ENCODE measurements around the gene GNA12.

DNA sequence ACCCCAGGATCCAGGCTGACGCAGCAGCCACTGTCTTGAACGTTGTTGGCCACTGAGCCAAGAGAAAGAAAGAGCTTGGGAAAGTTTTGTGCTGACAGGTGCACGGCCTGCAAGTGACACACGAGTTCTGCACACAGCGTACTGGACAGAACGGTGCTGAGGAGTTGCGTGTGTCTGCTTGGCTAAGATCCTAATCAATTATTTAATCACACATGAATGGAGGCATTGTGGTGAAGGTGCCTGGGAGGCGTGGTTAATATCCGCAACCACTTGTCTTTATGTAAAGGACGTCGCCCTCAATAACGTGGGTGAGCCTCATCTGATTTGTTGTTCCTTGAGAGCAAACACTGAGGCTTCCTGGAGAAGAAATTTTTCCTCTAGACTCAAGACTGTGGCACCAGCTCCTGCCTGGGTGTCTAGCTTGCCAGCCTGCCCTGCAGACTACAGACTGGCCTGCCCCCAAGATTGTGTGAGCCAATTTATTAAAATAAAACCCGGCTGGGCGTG lies 16.6 kb upstream of the GNA12 start:
- TF ChIP-seq, protein P1, sequence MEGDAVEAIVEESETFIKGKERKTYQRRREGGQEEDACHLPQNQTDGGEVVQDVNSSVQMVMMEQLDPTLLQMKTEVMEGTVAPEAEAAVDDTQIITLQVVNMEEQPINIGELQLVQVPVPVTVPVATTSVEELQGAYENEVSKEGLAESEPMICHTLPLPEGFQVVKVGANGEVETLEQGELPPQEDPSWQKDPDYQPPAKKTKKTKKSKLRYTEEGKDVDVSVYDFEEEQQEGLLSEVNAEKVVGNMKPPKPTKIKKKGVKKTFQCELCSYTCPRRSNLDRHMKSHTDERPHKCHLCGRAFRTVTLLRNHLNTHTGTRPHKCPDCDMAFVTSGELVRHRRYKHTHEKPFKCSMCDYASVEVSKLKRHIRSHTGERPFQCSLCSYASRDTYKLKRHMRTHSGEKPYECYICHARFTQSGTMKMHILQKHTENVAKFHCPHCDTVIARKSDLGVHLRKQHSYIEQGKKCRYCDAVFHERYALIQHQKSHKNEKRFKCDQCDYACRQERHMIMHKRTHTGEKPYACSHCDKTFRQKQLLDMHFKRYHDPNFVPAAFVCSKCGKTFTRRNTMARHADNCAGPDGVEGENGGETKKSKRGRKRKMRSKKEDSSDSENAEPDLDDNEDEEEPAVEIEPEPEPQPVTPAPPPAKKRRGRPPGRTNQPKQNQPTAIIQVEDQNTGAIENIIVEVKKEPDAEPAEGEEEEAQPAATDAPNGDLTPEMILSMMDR (IDR thresholded peaks at IDR 0.05) = no peak
- TF ChIP-seq POLR2A (IDR thresholded peaks at IDR 0.05) = no peak

Measured in adrenal gland (tissue), 5 donors.